GM21360 (cell line): ENCODE measurements around the gene CNIH3.
"Not testable (repeated sequence)": the region's sequence is repeated elsewhere in the genome, so short reads cannot be mapped to it uniquely, and the experiment has no call there.

Experiments used
- ATAC-seq: cut with Tn5 transposase; IDR thresholded peaks from one replicate; pipeline ENCODE4 v1.9.1; 2021; ENCODE audit warnings: mild to moderate bottlenecking, moderate library complexity; ENCODE audit not compliant: unreplicated experiment

Gene CNIH3

DNA sequence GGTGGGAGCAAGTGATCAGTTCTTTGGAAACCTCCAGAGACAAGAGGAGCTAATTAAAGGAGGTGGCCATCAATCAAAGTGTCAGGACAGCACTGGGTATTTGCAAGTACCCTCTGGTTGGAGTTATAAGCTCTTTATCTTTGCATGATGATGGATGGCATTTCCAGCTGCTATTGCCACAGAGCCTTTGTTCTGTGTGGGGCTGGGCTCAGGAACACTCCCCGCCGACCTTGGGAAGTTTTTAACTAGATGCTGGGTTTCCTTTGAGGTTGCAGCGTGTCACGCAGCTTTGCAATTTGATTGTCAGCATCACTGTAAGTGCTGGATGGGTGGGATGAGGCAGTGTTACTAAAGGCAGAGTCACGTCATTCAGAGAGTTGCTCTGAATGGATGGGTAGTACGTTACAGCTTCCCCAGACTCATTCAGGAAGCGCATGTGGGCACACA, 68.9 kb downstream of the CNIH3 start:
- no peak for ATAC-seq

GRCh38 chr1:224686140-224686539, 70.0 kb downstream of the CNIH3 start:
- not testable (repeated sequence) for ATAC-seq

DNA sequence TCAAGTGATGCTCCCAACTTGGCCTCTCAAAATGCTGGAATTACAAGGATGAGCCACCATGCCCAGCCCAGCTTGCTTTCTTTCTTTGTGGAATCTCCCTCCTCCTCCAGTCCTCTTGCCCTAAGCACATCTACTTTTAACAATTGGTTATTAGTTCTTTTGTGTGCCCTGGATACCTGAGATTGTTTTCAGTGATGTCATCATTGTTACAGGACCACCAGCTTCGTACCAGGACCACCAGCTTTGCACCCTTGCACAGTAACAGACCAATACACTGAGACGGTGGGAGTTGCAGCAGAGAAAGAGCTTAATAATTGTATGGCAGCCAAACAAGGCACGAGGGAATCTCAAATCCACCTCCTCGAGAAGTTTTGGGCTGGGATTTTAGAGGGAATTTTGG, 71.3 kb downstream of the CNIH3 start:
- no peak for ATAC-seq

DNA sequence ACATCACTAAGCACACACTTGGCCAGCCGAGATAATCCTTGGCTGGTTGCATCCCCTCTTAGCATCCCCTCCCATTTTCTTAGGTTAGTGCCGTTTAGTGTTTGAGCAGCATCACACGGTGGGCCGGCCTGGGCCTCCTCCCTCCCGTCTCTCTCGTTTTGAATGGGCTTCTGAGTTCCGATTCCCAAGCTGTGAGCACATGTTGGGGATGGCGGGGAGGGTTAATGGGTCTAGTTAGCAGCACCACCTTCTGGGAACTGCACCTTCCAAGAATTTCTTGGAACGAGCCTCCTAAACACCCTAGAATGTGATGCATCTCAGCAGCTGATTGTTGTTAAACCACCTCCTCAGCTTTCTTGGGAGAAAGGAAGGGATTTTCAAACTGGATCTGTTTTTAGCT, 73.3 kb downstream of the CNIH3 start:
- ATAC-seq: no peak

GRCh38 chr1:224690576-224690975, 74.5 kb downstream of the CNIH3 start:
- no peak for ATAC-seq

- no peak for ATAC-seq
These were observed 75.2 kb downstream of the CNIH3 start for GRCh38 chr1:224691148-224691925.

- no peak for ATAC-seq
These were observed 78.9 kb downstream of the CNIH3 start for GRCh38 chr1:224694969-224695368.

- no peak for ATAC-seq
These were observed 79.9 kb downstream of the CNIH3 start for GRCh38 chr1:224696021-224696420.

DNA sequence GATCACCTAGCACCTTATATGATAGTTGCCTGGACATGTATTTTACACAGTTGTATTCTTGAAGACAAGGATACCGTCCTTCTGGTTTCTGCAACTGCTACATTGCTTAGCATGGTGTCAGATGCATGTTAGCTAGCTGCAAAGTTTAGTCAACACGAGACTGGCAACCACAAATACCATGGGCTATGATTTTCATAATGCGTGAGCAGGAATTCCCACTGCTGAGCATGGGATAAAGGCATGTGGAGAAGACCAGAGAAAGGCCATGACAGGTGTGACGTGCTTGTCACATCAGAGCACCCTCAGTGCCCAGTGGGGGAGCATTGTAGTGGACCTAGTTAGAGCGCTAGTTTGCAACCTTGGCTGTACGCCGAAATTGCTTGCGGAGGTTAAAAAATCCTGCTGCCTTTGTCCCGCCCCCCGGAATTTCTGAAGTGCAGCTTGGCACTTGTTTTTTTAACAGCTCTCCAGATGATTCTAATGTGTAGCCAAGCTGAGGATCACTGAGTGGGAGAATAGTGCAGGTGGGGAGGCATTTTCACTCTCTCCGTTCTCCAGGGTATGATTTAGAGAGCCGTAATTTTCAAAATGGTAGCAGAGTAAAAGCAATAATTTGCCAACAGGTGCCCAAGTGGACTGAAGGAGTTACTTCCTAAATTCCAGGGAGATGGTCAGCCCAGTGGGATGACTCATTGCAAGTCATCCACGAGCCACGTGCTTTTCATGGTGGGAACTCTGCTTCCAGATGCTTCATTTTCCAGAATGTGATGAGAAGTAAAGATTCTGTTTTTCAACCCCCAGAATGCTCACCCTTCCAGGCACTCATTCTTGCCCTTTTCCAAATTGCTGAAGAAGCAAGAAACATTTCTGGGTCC, 81.0 kb downstream of the CNIH3 start:
- ATAC-seq: no peak

GRCh38 chr1:224698015-224698451, 81.9 kb downstream of the CNIH3 start:
- ATAC-seq: no peak

DNA sequence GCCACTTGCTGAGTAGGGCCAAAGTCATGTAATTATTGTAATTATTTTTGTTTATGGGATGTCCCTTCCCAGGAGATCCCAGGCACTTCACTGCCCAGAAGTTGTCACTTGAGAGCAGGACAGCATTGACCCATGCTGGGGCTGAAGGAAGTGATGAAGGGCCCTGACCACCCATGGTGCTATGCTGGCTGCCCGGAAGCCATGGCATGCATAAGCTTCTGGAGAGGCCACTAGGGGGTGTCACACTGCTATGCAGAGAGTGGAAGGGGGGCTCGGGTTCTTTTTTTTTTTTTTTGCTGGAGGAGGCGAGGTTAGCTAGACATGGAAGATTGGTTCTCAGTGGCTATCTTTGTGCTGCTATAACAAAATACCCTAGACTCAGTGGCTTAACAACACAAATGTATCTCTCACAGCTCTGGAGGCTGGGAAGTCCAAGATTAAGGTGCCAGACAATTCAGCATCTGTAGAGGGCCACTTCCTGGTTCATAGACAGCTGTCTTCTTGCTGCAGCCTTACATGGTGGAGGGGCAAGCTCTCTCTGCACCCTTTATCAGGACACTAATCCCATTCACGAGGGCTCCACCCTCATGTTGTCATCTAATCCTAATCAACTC, 84.9 kb downstream of the CNIH3 start:
- peak; percentile 55 for ATAC-seq

DNA sequence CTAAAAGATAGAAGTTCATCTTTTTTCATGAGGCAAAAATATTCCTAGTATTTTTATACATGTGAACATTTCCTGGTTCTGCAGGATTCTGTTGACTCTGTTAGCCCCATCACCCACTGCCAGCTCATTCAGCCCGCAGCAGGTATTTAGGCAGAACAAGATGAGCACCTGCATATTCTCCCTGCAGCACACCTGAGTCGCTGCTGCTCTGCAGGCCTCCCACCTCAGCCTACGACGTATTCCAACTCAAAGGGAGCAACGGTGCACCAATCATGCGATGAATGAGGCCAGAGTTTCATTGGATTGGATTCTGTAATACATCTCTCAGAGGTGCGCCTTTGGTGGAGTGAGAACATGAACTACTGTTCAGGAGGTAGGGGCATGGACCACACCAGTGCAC, 87.6 kb downstream of the CNIH3 start:
- no peak for ATAC-seq

DNA sequence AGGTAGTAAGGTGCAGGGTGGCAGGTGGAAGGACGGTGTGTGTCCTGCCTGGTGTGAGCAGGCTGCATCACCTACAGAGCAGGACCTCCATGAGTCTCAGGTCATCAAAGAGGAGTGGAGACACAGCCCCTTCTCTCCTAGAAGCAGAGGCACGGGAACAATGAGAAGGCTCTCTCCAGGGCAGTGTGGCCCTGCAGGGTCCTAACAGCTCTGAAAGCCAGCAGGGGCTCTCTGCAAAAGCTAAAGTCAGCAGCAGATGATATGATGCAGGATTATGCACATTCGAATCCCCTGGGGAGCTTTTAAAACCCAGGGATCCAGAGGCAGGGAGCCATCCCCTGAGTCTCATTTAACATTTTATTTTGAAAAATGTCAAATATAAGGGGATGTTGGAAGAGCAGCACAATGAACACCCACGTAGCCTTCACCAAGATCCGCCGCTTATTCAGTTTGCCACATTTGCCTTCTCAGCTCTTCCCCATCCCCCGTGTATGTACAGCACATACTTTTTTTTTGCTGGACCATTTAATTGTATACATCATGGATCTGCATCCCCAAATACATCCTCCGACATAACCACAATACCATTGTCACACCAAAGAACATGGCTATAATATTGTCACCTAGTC, 88.1 kb downstream of the CNIH3 start:
- ATAC-seq: no peak

DNA sequence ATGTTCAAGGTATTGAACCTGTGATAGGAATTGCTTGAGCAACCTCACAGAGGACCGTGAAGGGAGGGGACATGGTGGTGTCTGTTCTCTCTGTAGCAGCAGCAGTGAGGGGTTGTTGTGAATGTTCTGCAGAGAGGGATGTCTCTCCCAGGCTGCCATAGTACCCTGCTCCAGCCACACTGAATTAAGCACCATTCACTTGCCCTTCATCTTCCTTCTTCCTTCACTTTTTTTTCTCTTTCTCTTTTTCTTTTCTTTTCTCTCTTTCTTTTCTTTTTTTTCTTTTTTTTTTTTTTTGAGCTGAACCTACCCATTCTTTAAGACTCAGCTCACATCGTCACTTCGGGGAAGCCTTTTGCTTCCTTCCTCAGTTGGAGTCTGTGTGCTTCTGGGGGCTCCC, 89.5 kb downstream of the CNIH3 start:
- no peak for ATAC-seq

GRCh38 chr1:224707843-224708725, 92.0 kb downstream of the CNIH3 start:
- no peak for ATAC-seq

GRCh38 chr1:224710196-224710595, 94.1 kb downstream of the CNIH3 start:
- ATAC-seq: no peak

- ATAC-seq: not testable (repeated sequence)
These were observed 95.2 kb downstream of the CNIH3 start for GRCh38 chr1:224711231-224711756.

DNA sequence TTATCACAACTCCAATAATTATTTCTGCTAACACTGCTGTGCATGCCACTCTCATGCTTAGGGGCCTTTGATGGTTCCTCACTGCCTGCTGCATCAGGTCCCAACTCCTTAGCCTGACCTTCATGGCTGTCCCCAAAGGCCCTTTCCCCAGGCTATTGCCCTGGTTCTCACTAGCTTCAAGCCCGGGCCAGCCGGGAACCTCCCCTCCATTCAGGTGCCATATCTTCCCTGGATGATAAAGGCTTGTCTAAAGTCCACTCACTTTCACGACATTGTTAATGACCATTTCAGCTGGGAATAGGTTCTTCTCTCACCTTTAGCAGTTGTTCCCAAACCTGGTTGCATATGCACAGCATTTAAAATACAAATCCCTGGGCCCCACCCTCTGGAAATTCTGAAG, 95.8 kb downstream of the CNIH3 start:
- ATAC-seq: no peak

DNA sequence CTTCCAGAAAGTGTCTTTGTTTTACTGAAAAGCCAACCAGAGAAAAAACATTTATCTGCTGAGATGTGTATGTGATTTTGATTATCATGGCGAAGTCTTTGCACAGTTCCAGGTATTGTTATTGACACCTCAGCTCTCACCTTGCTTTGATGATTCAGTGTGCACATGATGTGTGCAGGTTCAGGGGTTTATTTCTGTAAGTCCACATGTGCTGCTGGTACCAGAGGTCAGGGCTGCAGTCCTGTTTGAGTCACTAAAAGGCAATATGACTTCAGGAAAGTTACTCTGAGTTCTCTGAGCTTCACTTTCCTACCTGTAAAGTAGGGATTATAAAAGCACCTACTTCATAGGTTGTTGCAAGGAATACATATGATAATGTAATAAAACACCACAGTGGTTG, 97.1 kb downstream of the CNIH3 start:
- ATAC-seq: no peak

DNA sequence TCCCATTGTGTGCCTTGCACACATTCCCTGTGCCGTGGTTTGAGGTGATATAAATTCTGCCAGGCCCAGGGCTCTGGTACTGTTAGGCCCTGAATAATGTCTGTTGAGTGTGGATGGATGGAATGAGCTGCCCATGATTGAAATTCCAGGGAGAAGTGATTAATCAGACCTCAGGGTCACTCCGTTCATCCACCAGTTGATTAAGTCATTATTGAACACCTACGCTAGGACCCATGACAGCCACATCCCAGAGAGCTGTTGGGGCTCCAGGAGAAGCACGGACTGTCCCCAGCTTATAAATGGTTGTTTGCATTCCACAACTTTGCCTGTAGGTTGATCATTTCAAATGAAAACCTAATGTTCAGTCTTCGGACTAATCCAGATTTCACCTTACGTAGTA, 98.4 kb downstream of the CNIH3 start:
- ATAC-seq: no peak
